K562 (cell line): ENCODE data around the gene FNBP1. TPM values are rescaled to one million over a fixed set of nuclear protein-coding genes. Genes with fewer than 3 reads are reported as not detected.
A peak's percentile ranks its signal among the peaks of the same experiment; 100 is the strongest.

ENCODE experiments used
- ATF7 ChIP-seq: fragments of 450-650 bp; IDR thresholded peaks from 2 replicates; pipeline ENCODE4 v1.7.1; 2014; ENCODE audit warnings: mild to moderate bottlenecking, moderate library complexity
- C11orf30 ChIP-seq: fragments of 450-650 bp; IDR thresholded peaks from 2 replicates; pipeline ENCODE4 v1.6.1; 2016; ENCODE audit warnings: low read depth, mild to moderate bottlenecking
- CHCHD3 ChIP-seq: fragments of 250-450 bp; sonication (Bioruptor Pico); IDR thresholded peaks from 2 replicates; pipeline ENCODE4 v2.1.2; 2022; ENCODE audit warnings: mild to moderate bottlenecking
- CHD1 ChIP-seq: fragments of 200-600 bp; sonication (generic); IDR thresholded peaks from one replicate; pipeline ENCODE4 v1.6.1; 2012; ENCODE audit warnings: mild to moderate bottlenecking, moderate library complexity, low read length, inconsistent platforms
- CHD4 ChIP-seq: fragments of 200-600 bp; sonication (generic); IDR thresholded peaks from 3 replicates; pipeline ENCODE4 v1.6.1; 2012; ENCODE audit warnings: low read depth, mild to moderate bottlenecking, mixed read lengths, low read length, inconsistent platforms; ENCODE audit not compliant: insufficient read depth, insufficient replicate concordance, poor library complexity, severe bottlenecking
- CTBP1 ChIP-seq: fragments of 450-650 bp; IDR thresholded peaks from 2 replicates; pipeline ENCODE4 v1.6.1; 2016; ENCODE audit warnings: borderline replicate concordance
- EWSR1 ChIP-seq: fragments of 450-650 bp; IDR thresholded peaks from 2 replicates; pipeline ENCODE4 v1.6.1; 2018; ENCODE audit warnings: borderline replicate concordance, mild to moderate bottlenecking, low read depth, moderate library complexity; ENCODE audit not compliant: partially characterized antibody
- FOSL1 ChIP-seq: fragments of 200-800 bp; sonication (Bioruptor generic); conservative IDR thresholded peaks from 2 replicates; pipeline ENCODE4 v1.6.1; 2016; ENCODE audit warnings: missing genetic modification characterization, missing compliant biosample characterization
- HIVEP1 ChIP-seq: fragments of 250-450 bp; sonication (Bioruptor Pico); IDR thresholded peaks from 2 replicates; pipeline ENCODE4 v1.4.0; 2020; ENCODE audit warnings: mild to moderate bottlenecking
- KDM5B ChIP-seq: fragments of 200-600 bp; sonication (generic); IDR thresholded peaks from 2 replicates; pipeline ENCODE4 v1.6.1; 2012; ENCODE audit warnings: low read depth, mild to moderate bottlenecking, moderate library complexity, low read length, control low read depth, inconsistent platforms; ENCODE audit not compliant: insufficient replicate concordance
- MCM2 ChIP-seq: fragments of 450-650 bp; IDR thresholded peaks from 2 replicates; pipeline ENCODE4 v1.6.1; 2017; ENCODE audit warnings: low read depth, mild to moderate bottlenecking
- NUFIP1 ChIP-seq: fragments of 450-650 bp; IDR thresholded peaks from 2 replicates; pipeline ENCODE4 v1.6.1; 2018; ENCODE audit not compliant: partially characterized antibody
- WHSC1 ChIP-seq: IDR thresholded peaks from one replicate; pipeline ENCODE4 v1.6.1; 2012; ENCODE audit warnings: low read length, control low read depth, inconsistent platforms
- ZBTB1 ChIP-seq: sonication (generic); formaldehyde crosslinking; IDR thresholded peaks from 2 replicates; pipeline ENCODE4 v1.8.1; 2023; ENCODE audit warnings: missing genetic modification reagents, low read depth, mild to moderate bottlenecking, borderline replicate concordance
- ZFP1 ChIP-seq: fragments of 450-650 bp; formaldehyde crosslinking; IDR thresholded peaks from 2 replicates; pipeline ENCODE4 v1.4.0; 2020; ENCODE audit warnings: mild to moderate bottlenecking, mixed read lengths
- ZNF12 ChIP-seq: sonication (generic); formaldehyde crosslinking; IDR thresholded peaks from 2 replicates; pipeline ENCODE4 v1.4.0; 2020; ENCODE audit warnings: mild to moderate bottlenecking, missing genetic modification reagents
- ZNF23 ChIP-seq: fragments of 250-450 bp; sonication (Bioruptor Pico); IDR thresholded peaks from 2 replicates; pipeline ENCODE4 v1.4.0; 2020; ENCODE audit warnings: mild to moderate bottlenecking
- ZNF347 ChIP-seq: fragments of 450-650 bp; formaldehyde crosslinking; IDR thresholded peaks from 2 replicates; pipeline ENCODE4 v1.4.0; 2020; ENCODE audit warnings: low read depth, mild to moderate bottlenecking, moderate library complexity
- ZNF444 ChIP-seq: fragments of 250-450 bp; sonication (Bioruptor Pico); IDR thresholded peaks from 2 replicates; pipeline ENCODE4 v1.4.0; 2020; ENCODE audit warnings: mild to moderate bottlenecking, moderate library complexity
- ZNF830 ChIP-seq: fragments of 250-450 bp; sonication (Bioruptor Pico); IDR thresholded peaks from 2 replicates; pipeline ENCODE4 v1.5.0; 2021; ENCODE audit warnings: mild to moderate bottlenecking
- polyA plus RNA-seq, 8 experiments: library from polyadenylated mRNA; depleted of rRNA in 4 of 8; stranded (reverse) in 5 of 8; unstranded in 3 of 8; fragments of >200 nt; fragmentation: Nextera tagmentation in 2 of 8; fragmentation: Illumina TruSeq in 1 of 8; extraction: Ambion mirVana in 2 of 8; extraction: Trizol in 1 of 8; gene quantifications; 2 replicates each; pipeline versions ENCODE4 v1.2.1 to v1.2.3, GENCODE V29; 2011 to 2014; ENCODE audit warnings: inconsistent platforms in 1 of 8, missing spikeins in 1 of 8
- total RNA-seq, 7 experiments: library from RNA; depleted of rRNA in 6 of 7; stranded (reverse); fragments of >200 nt in 6 of 7; fragmentation: Illumina TruSeq in 2 of 7; extraction: Trizol in 2 of 7; gene quantifications; 2 replicates each; pipeline versions ENCODE4 v1.2.1 to v1.2.3, GENCODE V29; 2011 to 2021; ENCODE audit warnings: low replicate concordance in 1 of 7
- TF ChIP-seq, protein P1 (sequence below): fragments of 450-650 bp; formaldehyde crosslinking; IDR thresholded peaks from 2 replicates; pipeline ENCODE4 v1.4.0; 2022; ENCODE audit warnings: mild to moderate bottlenecking, moderate library complexity
- TF ChIP-seq, protein P2 (sequence below): fragments of 150-350 bp; IDR thresholded peaks from 2 replicates; pipeline ENCODE4 v1.6.1; 2014; ENCODE audit warnings: low read depth, mild to moderate bottlenecking, low read length, borderline replicate concordance
- TF ChIP-seq, protein P3 (sequence below): fragments of 450-650 bp; IDR thresholded peaks from 2 replicates; pipeline ENCODE4 v1.7.1; 2018; ENCODE audit warnings: mild to moderate bottlenecking, low read depth; ENCODE audit not compliant: partially characterized antibody

FNBP1 gene
- total and polyA plus RNA-seq, 9 of the 15 experiments (the other 6 are each of a cell fraction or from before 2014, with no cell fraction given), result 1.8 to 14.9 (median 7.6) TPM

DNA sequence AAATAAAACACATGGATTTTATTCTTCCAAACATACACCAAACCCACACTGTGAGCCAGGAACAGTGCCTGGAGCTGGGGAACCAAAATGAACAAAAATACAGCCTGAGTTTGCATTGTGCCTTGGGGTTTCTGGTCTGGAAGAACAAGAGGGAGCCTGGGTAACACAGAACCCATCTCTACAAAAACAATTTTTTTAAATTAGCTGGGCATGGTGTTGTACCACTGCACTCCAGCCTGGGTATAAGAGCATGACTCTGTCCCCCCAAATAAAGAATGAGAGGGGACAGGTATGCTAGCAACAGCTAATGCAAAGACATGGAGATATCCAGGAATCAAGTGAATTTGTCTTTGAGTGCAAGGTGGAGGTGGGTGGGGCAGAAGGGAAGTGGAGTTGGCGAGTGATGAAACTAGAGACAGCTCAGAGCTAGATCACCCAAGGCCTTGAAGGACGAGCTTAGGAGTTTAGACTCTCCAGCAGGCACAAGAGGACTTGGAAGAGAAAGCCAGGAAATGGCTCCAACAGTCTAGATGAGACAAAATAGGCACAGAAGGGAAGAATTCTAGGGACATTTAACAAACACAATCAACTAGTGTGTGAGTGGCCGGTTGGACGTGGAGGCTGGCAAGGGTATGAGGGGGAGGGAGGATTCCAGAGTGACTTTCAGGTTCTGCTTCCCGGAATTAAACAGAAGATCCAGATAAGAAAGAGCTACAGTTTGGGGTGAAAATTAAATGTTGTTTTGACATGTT is 47.4 kb downstream of the FNBP1 start (continued):
- no peak for TF ChIP-seq ZBTB1
- TF ChIP-seq ZNF347 (CRISPR knock-in tag), result no peak
- TF ChIP-seq ZFP1, result no peak
- TF ChIP-seq ZNF830 (CRISPR knock-in tag), result no peak
- TF ChIP-seq CHD1, result no peak
- no peak for TF ChIP-seq ZNF444 (CRISPR knock-in tag)
- no peak for TF ChIP-seq WHSC1
- TF ChIP-seq, protein P1, sequence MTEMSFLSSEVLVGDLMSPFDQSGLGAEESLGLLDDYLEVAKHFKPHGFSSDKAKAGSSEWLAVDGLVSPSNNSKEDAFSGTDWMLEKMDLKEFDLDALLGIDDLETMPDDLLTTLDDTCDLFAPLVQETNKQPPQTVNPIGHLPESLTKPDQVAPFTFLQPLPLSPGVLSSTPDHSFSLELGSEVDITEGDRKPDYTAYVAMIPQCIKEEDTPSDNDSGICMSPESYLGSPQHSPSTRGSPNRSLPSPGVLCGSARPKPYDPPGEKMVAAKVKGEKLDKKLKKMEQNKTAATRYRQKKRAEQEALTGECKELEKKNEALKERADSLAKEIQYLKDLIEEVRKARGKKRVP, result no peak
- TF ChIP-seq ATF7, result peak; percentile 57
- no peak for TF ChIP-seq MCM2
- no peak for TF ChIP-seq ZNF12 (CRISPR knock-in tag)
- TF ChIP-seq CHCHD3, result no peak
- no peak for TF ChIP-seq ZNF23 (CRISPR knock-in tag)
- TF ChIP-seq, protein P2, sequence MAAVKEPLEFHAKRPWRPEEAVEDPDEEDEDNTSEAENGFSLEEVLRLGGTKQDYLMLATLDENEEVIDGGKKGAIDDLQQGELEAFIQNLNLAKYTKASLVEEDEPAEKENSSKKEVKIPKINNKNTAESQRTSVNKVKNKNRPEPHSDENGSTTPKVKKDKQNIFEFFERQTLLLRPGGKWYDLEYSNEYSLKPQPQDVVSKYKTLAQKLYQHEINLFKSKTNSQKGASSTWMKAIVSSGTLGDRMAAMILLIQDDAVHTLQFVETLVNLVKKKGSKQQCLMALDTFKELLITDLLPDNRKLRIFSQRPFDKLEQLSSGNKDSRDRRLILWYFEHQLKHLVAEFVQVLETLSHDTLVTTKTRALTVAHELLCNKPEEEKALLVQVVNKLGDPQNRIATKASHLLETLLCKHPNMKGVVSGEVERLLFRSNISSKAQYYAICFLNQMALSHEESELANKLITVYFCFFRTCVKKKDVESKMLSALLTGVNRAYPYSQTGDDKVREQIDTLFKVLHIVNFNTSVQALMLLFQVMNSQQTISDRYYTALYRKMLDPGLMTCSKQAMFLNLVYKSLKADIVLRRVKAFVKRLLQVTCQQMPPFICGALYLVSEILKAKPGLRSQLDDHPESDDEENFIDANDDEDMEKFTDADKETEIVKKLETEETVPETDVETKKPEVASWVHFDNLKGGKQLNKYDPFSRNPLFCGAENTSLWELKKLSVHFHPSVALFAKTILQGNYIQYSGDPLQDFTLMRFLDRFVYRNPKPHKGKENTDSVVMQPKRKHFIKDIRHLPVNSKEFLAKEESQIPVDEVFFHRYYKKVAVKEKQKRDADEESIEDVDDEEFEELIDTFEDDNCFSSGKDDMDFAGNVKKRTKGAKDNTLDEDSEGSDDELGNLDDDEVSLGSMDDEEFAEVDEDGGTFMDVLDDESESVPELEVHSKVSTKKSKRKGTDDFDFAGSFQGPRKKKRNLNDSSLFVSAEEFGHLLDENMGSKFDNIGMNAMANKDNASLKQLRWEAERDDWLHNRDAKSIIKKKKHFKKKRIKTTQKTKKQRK, result no peak
- TF ChIP-seq, protein P3, sequence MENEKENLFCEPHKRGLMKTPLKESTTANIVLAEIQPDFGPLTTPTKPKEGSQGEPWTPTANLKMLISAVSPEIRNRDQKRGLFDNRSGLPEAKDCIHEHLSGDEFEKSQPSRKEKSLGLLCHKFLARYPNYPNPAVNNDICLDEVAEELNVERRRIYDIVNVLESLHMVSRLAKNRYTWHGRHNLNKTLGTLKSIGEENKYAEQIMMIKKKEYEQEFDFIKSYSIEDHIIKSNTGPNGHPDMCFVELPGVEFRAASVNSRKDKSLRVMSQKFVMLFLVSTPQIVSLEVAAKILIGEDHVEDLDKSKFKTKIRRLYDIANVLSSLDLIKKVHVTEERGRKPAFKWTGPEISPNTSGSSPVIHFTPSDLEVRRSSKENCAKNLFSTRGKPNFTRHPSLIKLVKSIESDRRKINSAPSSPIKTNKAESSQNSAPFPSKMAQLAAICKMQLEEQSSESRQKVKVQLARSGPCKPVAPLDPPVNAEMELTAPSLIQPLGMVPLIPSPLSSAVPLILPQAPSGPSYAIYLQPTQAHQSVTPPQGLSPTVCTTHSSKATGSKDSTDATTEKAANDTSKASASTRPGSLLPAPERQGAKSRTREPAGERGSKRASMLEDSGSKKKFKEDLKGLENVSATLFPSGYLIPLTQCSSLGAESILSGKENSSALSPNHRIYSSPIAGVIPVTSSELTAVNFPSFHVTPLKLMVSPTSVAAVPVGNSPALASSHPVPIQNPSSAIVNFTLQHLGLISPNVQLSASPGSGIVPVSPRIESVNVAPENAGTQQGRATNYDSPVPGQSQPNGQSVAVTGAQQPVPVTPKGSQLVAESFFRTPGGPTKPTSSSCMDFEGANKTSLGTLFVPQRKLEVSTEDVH, result peak; percentile 29
- TF ChIP-seq HIVEP1 (CRISPR knock-in tag), result no peak
- TF ChIP-seq C11orf30, result peak; percentile 72
- TF ChIP-seq FOSL1 (tag), result peak; percentile 74
- TF ChIP-seq NUFIP1, result no peak
- no peak for TF ChIP-seq CHD4
- TF ChIP-seq CTBP1, result peak; percentile 70; the same call in 1 of the 2 replicates
- TF ChIP-seq EWSR1, result no peak
- TF ChIP-seq KDM5B, result peak; percentile 9
